ENCODE data around the gene APH1A.
A peak's percentile ranks its signal among the peaks of the same experiment; 100 is the strongest.
"Not testable (repeated sequence)": the region's sequence is repeated elsewhere in the genome, so short reads cannot be mapped to it uniquely, and the experiment has no call there.

Gene APH1A

DNA sequence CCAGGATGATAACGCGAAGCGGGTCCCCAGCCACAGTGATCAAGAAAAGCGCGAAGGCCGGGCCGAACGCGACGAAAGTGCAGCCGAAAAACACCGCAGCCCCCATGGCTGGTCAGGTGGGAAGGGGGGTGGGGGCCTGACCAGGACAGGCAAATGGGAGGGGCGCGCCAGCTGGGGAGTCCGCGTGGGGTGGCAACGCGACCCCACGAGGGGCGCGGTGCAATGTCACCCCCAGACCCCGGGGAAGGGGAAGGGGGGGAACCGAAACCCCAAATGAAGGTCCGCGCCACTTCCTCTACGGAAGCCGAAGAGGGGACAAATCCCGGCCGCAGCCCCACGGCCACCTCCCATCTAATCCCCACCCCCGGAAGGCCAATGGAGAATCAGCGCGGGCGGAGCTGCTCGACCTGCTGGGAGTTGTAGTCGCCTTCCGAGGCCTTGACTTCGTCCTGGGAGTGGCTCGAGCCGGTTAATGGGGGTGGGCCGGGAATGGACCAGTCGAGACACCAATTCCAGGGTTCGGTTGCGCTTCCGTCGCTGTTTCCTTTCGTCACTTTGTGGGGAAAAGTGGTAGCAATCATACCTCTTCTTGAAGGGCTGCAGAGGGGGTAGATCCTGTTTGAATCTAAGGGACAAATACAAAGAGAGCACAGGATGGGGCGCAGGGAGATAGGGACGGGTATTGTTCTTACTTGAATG lies at the start of gene APH1A:
TSS of gene APH1A (minus strand) at position 312 of the 699 bp plus-strand sequence. CDS start at position 106, 206 bp downstream.
- H3K4me3 ChIP-seq (ENCODE audit: control insufficient read depth, low read depth, low read length): peak within 1 kb of the TSS; percentile 57
- TF ChIP-seq, protein P1, sequence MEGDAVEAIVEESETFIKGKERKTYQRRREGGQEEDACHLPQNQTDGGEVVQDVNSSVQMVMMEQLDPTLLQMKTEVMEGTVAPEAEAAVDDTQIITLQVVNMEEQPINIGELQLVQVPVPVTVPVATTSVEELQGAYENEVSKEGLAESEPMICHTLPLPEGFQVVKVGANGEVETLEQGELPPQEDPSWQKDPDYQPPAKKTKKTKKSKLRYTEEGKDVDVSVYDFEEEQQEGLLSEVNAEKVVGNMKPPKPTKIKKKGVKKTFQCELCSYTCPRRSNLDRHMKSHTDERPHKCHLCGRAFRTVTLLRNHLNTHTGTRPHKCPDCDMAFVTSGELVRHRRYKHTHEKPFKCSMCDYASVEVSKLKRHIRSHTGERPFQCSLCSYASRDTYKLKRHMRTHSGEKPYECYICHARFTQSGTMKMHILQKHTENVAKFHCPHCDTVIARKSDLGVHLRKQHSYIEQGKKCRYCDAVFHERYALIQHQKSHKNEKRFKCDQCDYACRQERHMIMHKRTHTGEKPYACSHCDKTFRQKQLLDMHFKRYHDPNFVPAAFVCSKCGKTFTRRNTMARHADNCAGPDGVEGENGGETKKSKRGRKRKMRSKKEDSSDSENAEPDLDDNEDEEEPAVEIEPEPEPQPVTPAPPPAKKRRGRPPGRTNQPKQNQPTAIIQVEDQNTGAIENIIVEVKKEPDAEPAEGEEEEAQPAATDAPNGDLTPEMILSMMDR (IDR thresholded peaks at IDR 0.05; ENCODE audit: control insufficient read depth, insufficient read depth, low read depth, low read length, missing control alignments): no peak
- DNase-seq (ENCODE audit: low read depth): peak; percentile 76

- not testable (repeated sequence) for H3K4me3 ChIP-seq (ENCODE audit: control insufficient read depth, low read depth, low read length); DNase-seq (ENCODE audit: low read depth)
These were observed 45.9 kb upstream of the APH1A start for GRCh38 chr1:150314691-150315090.

GRCh38 chr1:150311762-150312161 lies 42.9 kb upstream of the APH1A start:
- TF ChIP-seq, protein P1 (IDR thresholded peaks at IDR 0.05; ENCODE audit: control insufficient read depth, insufficient read depth, low read depth, low read length, missing control alignments): no peak
- DNase-seq (ENCODE audit: low read depth): no peak
- no peak overlapping the region for H3K4me3 ChIP-seq (ENCODE audit: control insufficient read depth, low read depth, low read length)

- no peak for DNase-seq (ENCODE audit: low read depth)
- TF ChIP-seq, protein P1 (IDR thresholded peaks at IDR 0.05; ENCODE audit: control insufficient read depth, insufficient read depth, low read depth, low read length, missing control alignments): no peak
- H3K4me3 ChIP-seq (ENCODE audit: control insufficient read depth, low read depth, low read length): no peak overlapping the region
These were observed 41.1 kb upstream of the APH1A start for GRCh38 chr1:150309758-150310508.

GRCh38 chr1:150308585-150308984 lies 39.8 kb upstream of the APH1A start:
- H3K4me3 ChIP-seq (ENCODE audit: control insufficient read depth, low read depth, low read length); DNase-seq (ENCODE audit: low read depth): not testable (repeated sequence)

- no peak overlapping the region for H3K4me3 ChIP-seq (ENCODE audit: control insufficient read depth, low read depth, low read length)
- no peak for DNase-seq (ENCODE audit: low read depth)
These were observed 34.1 kb upstream of the APH1A start for GRCh38 chr1:150302902-150303301.

DNA sequence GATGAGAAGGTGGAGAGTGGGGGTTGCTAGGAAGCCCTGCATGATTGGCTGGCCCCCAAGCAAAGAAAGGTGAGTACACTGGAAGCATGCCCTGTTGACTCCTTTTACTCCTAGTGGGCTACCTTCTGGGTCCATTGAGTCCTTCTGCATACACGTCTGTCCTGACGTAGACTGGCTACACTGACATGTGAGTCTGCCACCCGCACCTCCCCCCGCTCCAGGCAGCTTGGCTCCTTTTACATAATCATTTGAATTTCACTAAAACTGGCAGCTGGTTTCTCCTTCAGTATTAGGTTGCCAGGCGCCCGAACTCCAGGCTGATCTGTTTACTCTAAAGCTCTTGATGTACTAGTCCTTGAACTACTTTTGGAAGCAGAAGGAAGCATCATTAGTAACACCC lies 33.5 kb upstream of the APH1A start:
- no peak for DNase-seq (ENCODE audit: low read depth)
- TF ChIP-seq, protein P1 (IDR thresholded peaks at IDR 0.05; ENCODE audit: control insufficient read depth, insufficient read depth, low read depth, low read length, missing control alignments): no peak
- no peak overlapping the region for H3K4me3 ChIP-seq (ENCODE audit: control insufficient read depth, low read depth, low read length)

More at GRCh38 chr1:150302902-150303301, 34.1 kb upstream of the APH1A start:
- TF ChIP-seq, protein P1 (IDR thresholded peaks at IDR 0.05; ENCODE audit: control insufficient read depth, insufficient read depth, low read depth, low read length, missing control alignments): no peak

All from AG09309 (cell line).